ENCODE results near the gene MEGF6. TPM values are rescaled to one million over a fixed set of nuclear protein-coding genes. Genes with fewer than 3 reads are reported as not detected.

MEGF6 gene
- total RNA-seq, 2 donors from 2014 or later: 83.0 to 103 TPM

GRCh38 chr1:3652548-3653285 lies 41.4 kb upstream of the MEGF6 start:
- H3K9me3 ChIP-seq (ENCODE audit: control insufficient read depth, low read length): no peaks in the 10 kb centered on the region
- no peak overlapping the region for H3K27ac Mint-ChIP-seq
- no peaks in the 10 kb centered on the region for H3K36me3 Mint-ChIP-seq (ENCODE audit: low read depth)
- peaks cover 2% of the 10 kb centered on the region for H3K4me1 ChIP-seq (ENCODE audit: control insufficient read depth, insufficient read depth, low read length)
- peaks cover 70% of the 10 kb centered on the region for H3K27me3 ChIP-seq (ENCODE audit: control insufficient read depth, insufficient read depth, low read length, poor library complexity, severe bottlenecking)
- WGBS, 2 experiments (ENCODE audit: insufficient coverage in 1 of 2, insufficient read length in 1 of 2): 4 to 6% methylated on average over 17 to 68 of the region's 68 CpGs
- TF ChIP-seq CTCF (conservative IDR thresholded peaks at IDR 0.05): no peak
- H3K9ac ChIP-seq (ENCODE audit: extremely low read depth, low read length, poor library complexity, severe bottlenecking): no peak overlapping the region
- no peaks in the 10 kb centered on the region for H3K36me3 ChIP-seq (ENCODE audit: control insufficient read depth, insufficient read depth, low read length)
- no peak overlapping the region for H3K27ac ChIP-seq (ENCODE audit: low read depth, low read length)
- H3K27me3 Mint-ChIP-seq (ENCODE audit: insufficient read depth): peaks cover 70% of the 10 kb centered on the region
- DNase-seq: peak; percentile 82
- peaks cover 8% of the 10 kb centered on the region for H3K4me1 Mint-ChIP-seq
- H3K4me3 Mint-ChIP-seq: peak overlapping the region; percentile 42
- no peak overlapping the region for H3K4me3 ChIP-seq (ENCODE audit: low read length)
- H3K9me3 Mint-ChIP-seq: no peaks in the 10 kb centered on the region

DNA sequence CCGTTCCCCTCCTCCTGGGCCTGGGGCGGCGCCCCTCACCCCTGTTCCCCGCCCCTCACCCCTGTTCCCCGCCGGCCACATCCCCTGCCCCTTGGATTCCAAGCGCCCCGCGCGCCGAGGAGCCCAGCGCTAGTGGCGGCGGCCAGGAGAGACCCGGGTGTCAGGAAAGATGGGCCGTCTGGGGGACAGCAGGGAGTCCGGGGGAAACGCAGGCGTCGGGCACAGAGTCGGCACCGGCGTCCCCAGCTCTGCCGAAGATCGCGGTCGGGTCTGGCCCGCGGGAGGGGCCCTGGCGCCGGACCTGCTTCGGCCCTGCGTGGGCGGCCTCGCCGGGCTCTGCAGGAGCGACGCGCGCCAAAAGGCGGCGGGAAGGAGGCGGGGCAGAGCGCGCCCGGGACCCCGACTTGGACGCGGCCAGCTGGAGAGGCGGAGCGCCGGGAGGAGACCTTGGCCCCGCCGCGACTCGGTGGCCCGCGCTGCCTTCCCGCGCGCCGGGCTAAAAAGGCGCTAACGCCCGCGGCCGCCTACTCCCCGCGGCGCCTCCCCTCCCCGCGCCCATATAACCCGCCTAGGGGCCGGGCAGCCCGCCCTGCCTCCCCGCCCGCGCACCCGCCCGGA lies 40.7 kb upstream of the MEGF6 start, which contains the start of gene TP73:
Gene TP73 (plus strand): TSS at position 587 of the 618 bp plus-strand sequence. CDS start 29,850 bp downstream, outside the sequence.
- H3K27me3 Mint-ChIP-seq (ENCODE audit: insufficient read depth): peaks cover 66% of the 10 kb centered on the region
- Histone ChIP-seq H3K36me3 (ENCODE audit: control insufficient read depth, insufficient read depth, low read length) (peaks cover 5% of the 10 kb centered on the region), H3K27me3 (ENCODE audit: control insufficient read depth, insufficient read depth, low read length, poor library complexity, severe bottlenecking) (peaks cover 70% of the 10 kb centered on the region), H3K4me1 (ENCODE audit: control insufficient read depth, insufficient read depth, low read length) (peaks cover 2% of the 10 kb centered on the region), H3K4me3 (ENCODE audit: low read length) (no peak within 1 kb of the TSS), H3K9me3 (ENCODE audit: control insufficient read depth, low read length) (no peaks in the 10 kb centered on the region), H3K27ac (ENCODE audit: low read depth, low read length) (no peak within 1 kb of the TSS), H3K9ac (ENCODE audit: extremely low read depth, low read length, poor library complexity, severe bottlenecking) (no peak within 1 kb of the TSS)
- no peak for TF ChIP-seq CTCF (conservative IDR thresholded peaks at IDR 0.05)
- DNase-seq: peak; percentile 74
- H3K4me1 Mint-ChIP-seq: peaks cover 8% of the 10 kb centered on the region
- 0 to 1% methylated on average over 19 to 80 of the region's 80 CpGs for WGBS, 2 experiments (ENCODE audit: insufficient coverage in 1 of 2, insufficient read length in 1 of 2)
- H3K4me3 Mint-ChIP-seq: peak within 1 kb of the TSS; percentile 55
- H3K27ac Mint-ChIP-seq: no peak within 1 kb of the TSS
- no peaks in the 10 kb centered on the region for H3K9me3 Mint-ChIP-seq
- peaks cover 5% of the 10 kb centered on the region for H3K36me3 Mint-ChIP-seq (ENCODE audit: low read depth)

DNA sequence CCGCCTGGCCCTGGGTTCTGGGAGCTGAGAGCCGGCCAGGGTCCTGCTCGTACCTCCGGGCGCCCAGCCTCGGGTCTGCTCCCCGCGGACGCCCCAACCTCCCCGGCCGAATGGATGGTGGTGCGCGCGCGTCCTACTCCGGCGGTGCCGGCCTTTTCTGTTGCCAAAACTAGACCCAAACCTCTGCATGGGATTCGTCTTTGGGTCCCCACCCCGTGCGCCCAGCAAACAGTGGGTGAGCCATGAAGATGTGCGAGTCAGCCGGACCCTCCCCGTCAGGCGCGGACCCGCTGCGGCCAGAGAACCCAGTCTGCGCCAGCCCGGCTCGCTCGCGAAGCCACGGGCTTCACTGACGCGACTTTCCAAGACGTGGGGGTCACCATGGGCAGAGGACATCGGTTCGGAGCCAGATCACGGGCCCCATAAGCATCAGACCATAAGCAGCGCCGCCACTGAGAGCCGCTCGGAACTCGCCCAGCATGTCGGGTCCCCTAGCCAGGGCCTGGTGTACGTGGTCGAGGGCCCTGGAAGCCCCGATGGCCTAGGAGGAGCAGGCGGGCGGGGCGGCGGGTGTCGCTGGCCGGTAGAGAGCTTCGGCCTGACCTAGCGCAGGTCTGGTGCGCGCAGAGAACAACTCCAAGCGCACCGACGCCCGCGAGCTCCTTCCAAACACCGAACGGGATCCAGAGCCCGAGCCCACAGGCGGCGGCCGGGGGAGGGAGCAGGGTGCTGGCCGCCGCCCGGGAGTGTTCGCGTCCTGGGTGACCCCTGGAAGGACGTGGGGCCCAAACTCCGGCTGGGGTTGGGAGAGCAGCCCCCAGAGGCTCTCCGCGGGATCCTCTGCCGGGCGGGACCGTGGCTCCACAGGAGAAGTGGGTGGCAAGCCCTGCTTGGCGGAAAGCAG lies 40.0 kb upstream of the MEGF6 start:
- Histone ChIP-seq H3K27ac (ENCODE audit: low read depth, low read length) (no peak overlapping the region), H3K4me1 (ENCODE audit: control insufficient read depth, insufficient read depth, low read length) (peaks cover 2% of the 10 kb centered on the region), H3K27me3 (ENCODE audit: control insufficient read depth, insufficient read depth, low read length, poor library complexity, severe bottlenecking) (peaks cover 63% of the 10 kb centered on the region), H3K4me3 (ENCODE audit: low read length) (no peak overlapping the region), H3K36me3 (ENCODE audit: control insufficient read depth, insufficient read depth, low read length) (peaks cover 12% of the 10 kb centered on the region), H3K9ac (ENCODE audit: extremely low read depth, low read length, poor library complexity, severe bottlenecking) (no peak overlapping the region), H3K9me3 (ENCODE audit: control insufficient read depth, low read length) (no peaks in the 10 kb centered on the region)
- Mint-ChIP-seq H3K4me1 (peaks cover 8% of the 10 kb centered on the region), H3K27me3 (ENCODE audit: insufficient read depth) (peaks cover 58% of the 10 kb centered on the region), H3K27ac (no peak overlapping the region), H3K4me3 (peak overlapping the region; percentile 55), H3K9me3 (no peaks in the 10 kb centered on the region), H3K36me3 (ENCODE audit: low read depth) (peaks cover 8% of the 10 kb centered on the region)
- WGBS, 2 experiments (ENCODE audit: insufficient coverage in 1 of 2, insufficient read length in 1 of 2): 2 to 4% methylated on average over 40 to 83 of the region's 83 CpGs
- no peak for TF ChIP-seq CTCF (conservative IDR thresholded peaks at IDR 0.05)
- DNase-seq: peak; percentile 85
